Measurements from ENCODE around the gene TENM4.
"Not testable (repeated sequence)": the region's sequence is repeated elsewhere in the genome, so short reads cannot be mapped to it uniquely, and the experiment has no call there.

Gene TENM4

DNA sequence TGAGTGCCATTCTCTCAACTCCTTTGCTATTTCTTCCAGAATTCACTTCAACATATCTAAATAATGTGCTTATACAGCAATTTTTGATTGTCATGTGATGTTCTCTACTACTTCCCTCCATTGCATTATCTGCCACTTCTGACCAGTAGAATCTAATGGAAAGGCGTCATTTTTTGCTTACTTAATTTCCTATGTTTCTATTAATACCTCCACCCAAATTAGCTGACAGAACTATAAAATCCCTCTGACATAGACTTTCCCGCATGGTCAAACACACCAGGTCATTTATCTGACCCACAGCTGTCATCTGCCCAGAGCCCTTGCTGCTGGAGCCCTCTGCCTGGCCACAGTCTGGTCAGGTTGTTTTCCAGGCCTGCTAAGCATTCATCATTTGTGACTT lies 607.6 kb downstream of the TENM4 start:
- POLR2A ChIA-PET = no interaction called here
- DNase-seq (ENCODE audit: extremely low spot score) = no peak
- CTCF ChIA-PET = no interaction called here
- TF ChIP-seq, protein P1, sequence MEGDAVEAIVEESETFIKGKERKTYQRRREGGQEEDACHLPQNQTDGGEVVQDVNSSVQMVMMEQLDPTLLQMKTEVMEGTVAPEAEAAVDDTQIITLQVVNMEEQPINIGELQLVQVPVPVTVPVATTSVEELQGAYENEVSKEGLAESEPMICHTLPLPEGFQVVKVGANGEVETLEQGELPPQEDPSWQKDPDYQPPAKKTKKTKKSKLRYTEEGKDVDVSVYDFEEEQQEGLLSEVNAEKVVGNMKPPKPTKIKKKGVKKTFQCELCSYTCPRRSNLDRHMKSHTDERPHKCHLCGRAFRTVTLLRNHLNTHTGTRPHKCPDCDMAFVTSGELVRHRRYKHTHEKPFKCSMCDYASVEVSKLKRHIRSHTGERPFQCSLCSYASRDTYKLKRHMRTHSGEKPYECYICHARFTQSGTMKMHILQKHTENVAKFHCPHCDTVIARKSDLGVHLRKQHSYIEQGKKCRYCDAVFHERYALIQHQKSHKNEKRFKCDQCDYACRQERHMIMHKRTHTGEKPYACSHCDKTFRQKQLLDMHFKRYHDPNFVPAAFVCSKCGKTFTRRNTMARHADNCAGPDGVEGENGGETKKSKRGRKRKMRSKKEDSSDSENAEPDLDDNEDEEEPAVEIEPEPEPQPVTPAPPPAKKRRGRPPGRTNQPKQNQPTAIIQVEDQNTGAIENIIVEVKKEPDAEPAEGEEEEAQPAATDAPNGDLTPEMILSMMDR (IDR thresholded peaks at IDR 0.05; ENCODE audit: control extremely low read depth, extremely low read depth, low read depth, missing control alignments) = no peak

DNA sequence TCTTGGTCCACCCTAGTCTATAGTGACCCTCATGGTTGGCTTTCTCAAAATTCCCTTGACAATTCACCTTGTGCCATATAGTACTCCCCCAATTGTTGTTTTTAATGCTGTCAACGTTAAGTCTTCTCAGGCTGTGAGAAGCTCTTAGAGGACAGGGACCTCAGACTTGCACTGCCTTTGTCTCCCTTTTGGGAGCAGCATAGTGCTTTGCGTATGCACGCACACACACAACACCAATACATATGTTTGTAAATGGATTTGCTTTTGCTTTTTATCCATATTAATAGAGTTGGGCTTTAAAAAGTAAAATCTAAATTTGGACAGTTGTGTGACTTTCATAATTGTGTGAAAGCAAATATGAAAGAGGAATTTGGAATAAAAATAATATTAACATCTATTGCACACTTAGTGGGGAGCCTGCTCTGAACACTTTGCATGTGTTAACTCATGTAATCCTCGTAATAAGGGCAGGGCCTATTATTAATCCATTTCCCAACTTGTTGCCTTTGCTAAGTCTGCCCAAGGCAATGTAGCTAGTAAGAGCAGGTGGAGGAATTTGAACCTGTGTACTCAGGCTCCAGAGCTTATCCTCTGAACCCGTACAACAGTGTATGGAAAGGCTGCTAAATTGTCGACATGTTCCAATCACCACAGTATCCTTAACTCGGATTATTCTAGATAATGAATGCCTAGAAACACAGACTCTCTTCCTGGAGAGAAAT lies 608.4 kb downstream of the TENM4 start:
- DNase-seq (ENCODE audit: extremely low spot score) = no peak
- CTCF ChIA-PET = interaction anchor here (1.0 to 1.1 kb wide), 2 partner anchors 10 to 27 kb away, joined by 3 read pairs; no protein-coding TSS in a partner anchor
- TF ChIP-seq, protein P1 (IDR thresholded peaks at IDR 0.05; ENCODE audit: control extremely low read depth, extremely low read depth, low read depth, missing control alignments) = no peak
- POLR2A ChIA-PET = no interaction called here

DNA sequence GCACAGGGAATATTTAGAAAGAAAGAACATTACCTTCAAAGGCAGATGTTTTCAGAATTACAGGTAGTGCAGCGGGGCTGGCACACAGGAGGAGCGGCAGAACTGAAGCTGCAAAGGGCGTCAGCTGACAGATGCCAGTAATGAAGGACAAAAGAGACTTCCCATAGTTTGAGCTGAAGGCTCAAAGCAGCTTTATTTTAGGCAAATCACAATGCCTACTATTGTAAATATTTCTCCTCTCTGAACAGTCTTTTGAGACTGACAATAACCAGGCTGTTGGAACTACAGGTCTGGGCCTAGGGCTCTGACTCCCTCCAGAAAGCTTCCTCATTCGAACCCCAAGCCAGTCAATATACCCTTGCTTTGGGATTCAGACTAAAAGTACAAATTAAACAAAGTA lies 609.3 kb downstream of the TENM4 start:
- no peak for DNase-seq (ENCODE audit: extremely low spot score)
- TF ChIP-seq, protein P1 (IDR thresholded peaks at IDR 0.05; ENCODE audit: control extremely low read depth, extremely low read depth, low read depth, missing control alignments) = no peak
- ChIA-PET CTCF (interaction anchor here (1.0 to 1.1 kb wide), 2 partner anchors 9 to 28 kb away, joined by 3 read pairs; no protein-coding TSS in a partner anchor), POLR2A (no interaction called here)

DNA sequence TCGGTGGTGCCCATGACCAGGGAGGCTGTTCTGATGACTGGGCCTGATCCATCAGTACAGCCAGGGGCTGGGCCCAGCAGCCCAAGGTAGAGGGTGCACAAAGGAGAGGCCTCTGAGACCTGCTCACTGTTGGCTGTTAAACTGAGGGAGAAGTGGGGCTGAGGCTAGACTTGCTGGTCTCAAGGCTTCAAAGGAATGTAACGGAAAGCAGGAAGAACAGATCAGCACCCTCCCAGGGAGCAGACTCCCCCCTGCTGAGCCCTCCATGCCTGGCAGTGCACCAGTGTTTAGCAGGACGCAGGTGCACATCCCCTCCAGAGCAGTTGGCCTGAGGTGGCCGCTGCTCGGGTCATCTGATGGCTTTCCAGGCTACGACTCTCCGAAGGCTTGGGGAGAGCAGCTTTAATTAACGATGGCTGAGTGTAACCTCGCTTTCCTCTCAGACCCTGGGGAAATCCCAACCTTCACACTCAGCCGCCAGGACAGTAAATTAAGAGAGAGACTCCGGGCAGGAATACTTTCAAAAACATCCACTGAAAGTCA lies 610.5 kb downstream of the TENM4 start:
- DNase-seq (ENCODE audit: extremely low spot score) = no peak
- ChIA-PET CTCF (no interaction called here), POLR2A (no interaction called here)
- TF ChIP-seq, protein P1 (IDR thresholded peaks at IDR 0.05; ENCODE audit: control extremely low read depth, extremely low read depth, low read depth, missing control alignments) = no peak

DNA sequence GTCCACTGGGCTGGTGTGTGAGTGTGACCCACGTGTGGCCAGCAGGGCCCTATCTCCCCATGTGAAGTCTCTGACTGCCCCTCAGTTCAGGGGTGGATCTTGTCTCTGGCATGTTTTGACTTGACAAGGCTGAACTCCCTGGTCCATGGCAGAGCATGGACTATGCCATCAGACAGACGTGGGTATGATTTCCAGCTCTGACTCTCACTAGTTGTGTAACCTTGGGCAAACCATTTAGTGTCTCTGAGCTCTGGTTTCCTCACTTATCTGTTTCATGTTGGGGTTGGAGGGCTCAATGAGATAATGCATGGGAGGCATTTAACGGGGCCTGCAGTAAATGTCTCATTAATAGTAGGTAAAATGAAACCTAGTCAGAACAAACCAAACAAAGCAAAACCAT lies 611.7 kb downstream of the TENM4 start:
- TF ChIP-seq, protein P1 (IDR thresholded peaks at IDR 0.05; ENCODE audit: control extremely low read depth, extremely low read depth, low read depth, missing control alignments) = no peak
- ChIA-PET POLR2A (no interaction called here), CTCF (interaction anchor here (1.7 kb wide), 1 partner anchor 27 kb away, joined by 3 read pairs; no protein-coding TSS in a partner anchor)
- no peak for DNase-seq (ENCODE audit: extremely low spot score)

DNA sequence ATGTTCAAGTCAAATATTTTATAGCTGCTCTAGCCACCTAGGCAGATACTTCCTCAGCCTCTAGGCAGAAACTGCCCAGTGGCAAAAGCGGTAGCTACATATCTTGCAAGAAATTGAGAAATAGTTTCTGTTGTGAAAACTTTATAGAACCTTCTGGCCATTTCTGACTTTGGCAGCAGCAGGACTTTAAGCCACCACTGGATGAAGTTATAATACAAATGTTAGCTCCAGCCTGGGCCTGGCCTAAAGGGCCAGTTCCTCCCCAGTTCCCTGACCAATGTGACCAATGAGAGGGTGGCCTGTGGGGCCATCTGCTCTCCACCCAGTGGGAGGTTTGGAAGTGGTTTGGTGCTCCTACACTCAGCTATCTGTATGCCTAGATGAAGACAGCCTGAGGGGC lies 612.2 kb downstream of the TENM4 start:
- no peak for DNase-seq (ENCODE audit: extremely low spot score)
- POLR2A ChIA-PET = no interaction called here
- TF ChIP-seq, protein P1 (IDR thresholded peaks at IDR 0.05; ENCODE audit: control extremely low read depth, extremely low read depth, low read depth, missing control alignments) = no peak
- CTCF ChIA-PET = interaction anchor here (1.4 to 1.7 kb wide), 2 partner anchors 28 to 30 kb away, joined by 3 read pairs; no protein-coding TSS in a partner anchor

DNA sequence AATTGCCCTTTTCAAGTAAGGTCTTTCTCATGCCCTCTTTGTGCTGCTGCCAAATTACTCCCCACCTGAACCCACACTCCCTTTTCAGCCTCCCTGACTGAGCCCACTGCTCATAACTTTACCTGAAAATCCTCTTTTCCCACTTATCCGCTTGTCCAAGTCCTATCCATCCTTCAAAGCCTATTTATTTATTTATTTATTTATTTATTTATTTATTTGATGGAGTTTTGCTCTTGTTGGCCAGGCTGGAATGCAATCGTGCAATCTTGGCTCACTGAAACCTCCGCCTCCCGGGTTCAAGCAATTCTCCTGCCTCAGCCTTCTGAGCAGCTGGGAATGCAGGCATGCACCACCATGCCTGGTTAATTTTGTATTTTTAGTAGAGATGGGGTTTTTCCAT lies 613.5 kb downstream of the TENM4 start:
- CTCF ChIA-PET = interaction anchor here (1.4 kb wide), 1 partner anchor 29 kb away, joined by 3 read pairs; no protein-coding TSS in a partner anchor
- POLR2A ChIA-PET; DNase-seq (ENCODE audit: extremely low spot score): not testable (repeated sequence)
